Skeletal muscle tissue (tissue), 4 donors: ENCODE measurements around the gene POLRMT. TPM values are rescaled to one million over a fixed set of nuclear protein-coding genes. Genes with fewer than 3 reads are reported as not detected.

Experiments used
- H3K27ac ChIP-seq: one replicate; pipeline ENCODE4 v1.7.0; 2013; ENCODE audit warnings: mild to moderate bottlenecking, low read depth, low read length, inconsistent platforms
- H3K27me3 ChIP-seq, 3 donors: one replicate each; pipeline ENCODE4 v1.7.0; 2013; ENCODE audit warnings: low read length in 3 of 3; ENCODE audit not compliant: control insufficient read depth in 3 of 3, insufficient read depth in 3 of 3
- H3K36me3 ChIP-seq, 3 donors: one replicate each; pipeline ENCODE4 v1.7.0; 2013; ENCODE audit warnings: low read length in 3 of 3; ENCODE audit not compliant: control insufficient read depth in 3 of 3, insufficient read depth in 3 of 3
- H3K4me1 ChIP-seq, 3 donors: one replicate each; pipeline ENCODE4 v1.7.0; 2013; ENCODE audit warnings: low read length in 3 of 3, mild to moderate bottlenecking in 3 of 3; ENCODE audit not compliant: control insufficient read depth in 3 of 3, insufficient read depth in 3 of 3
- H3K4me3 ChIP-seq, 3 donors: one replicate each; pipeline ENCODE4 v1.7.0; 2013; ENCODE audit warnings: low read length in 3 of 3
- H3K9ac ChIP-seq, 3 donors: one replicate each; pipeline ENCODE4 v1.7.0; 2013; ENCODE audit warnings: low read length in 3 of 3, mild to moderate bottlenecking in 3 of 3, moderate library complexity in 2 of 3, low read depth in 1 of 3
- H3K9me3 ChIP-seq, 3 donors: one replicate each; pipeline ENCODE4 v1.7.0; 2013; ENCODE audit warnings: low read length in 3 of 3; ENCODE audit not compliant: control insufficient read depth in 3 of 3
- total RNA-seq: library from RNA; depleted of rRNA; stranded (reverse); fragments of >200 nt; gene quantifications from one replicate; pipeline ENCODE4 v1.2.3, GENCODE V29; 2014
- donor health status: Osteomylitis.

The POLRMT gene
- total RNA-seq, 1 donor from 2014 or later = 17.7 TPM

DNA sequence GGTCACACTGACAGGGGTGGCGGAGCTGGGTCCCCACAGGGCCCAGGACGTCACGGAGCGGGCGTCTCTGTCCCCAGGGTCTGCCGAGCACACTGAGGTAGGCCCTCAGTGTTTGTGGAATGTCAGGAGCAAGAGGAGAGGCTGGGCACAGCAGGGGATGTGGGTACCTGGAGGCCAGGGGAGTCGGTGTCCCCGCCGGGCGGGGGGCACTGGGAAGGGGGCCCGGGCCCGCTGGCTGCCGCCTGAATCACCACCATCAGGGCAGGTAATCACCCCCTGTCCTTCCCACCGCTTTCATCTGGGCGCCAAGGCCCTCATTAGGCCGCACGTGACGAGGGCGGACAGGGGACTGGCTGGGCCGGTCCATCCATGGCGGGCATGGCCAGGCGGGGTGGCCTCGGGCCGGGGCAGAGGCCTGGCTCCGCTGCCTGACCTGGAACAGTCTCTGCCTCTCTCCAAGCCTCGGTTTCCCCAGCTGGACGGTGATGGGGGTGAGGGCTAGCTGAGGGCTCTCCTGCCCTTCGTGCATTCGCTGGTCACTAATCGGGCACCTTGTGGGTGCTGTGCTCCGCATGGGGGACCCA lies 7.4 kb upstream of the POLRMT start:
- Histone ChIP-seq H3K4me1 (peaks cover 7 to 11% (median 8%) of the 10 kb centered on the region in 3 donors), H3K27me3 (no peaks in the 10 kb centered on the region), H3K27ac (no peak overlapping the region), H3K9me3 (no peaks in the 10 kb centered on the region), H3K4me3 (no peak overlapping the region), H3K9ac (no peak overlapping the region), H3K36me3 (peaks cover 0 to 2% (median 2%) of the 10 kb centered on the region in 3 donors)

GRCh38 chr19:640161-640558 lies 6.8 kb upstream of the POLRMT start:
- H3K27ac ChIP-seq = no peak overlapping the region
- no peaks in the 10 kb centered on the region for H3K9me3 ChIP-seq
- no peak overlapping the region for H3K9ac ChIP-seq
- H3K4me1 ChIP-seq = peaks cover 7 to 11% (median 8%) of the 10 kb centered on the region in 3 donors
- H3K27me3 ChIP-seq = no peaks in the 10 kb centered on the region
- H3K36me3 ChIP-seq = peaks cover 0 to 2% (median 2%) of the 10 kb centered on the region in 3 donors
- H3K4me3 ChIP-seq = peak overlapping the region in 2 of 3 donors; percentile 61 to 65

DNA sequence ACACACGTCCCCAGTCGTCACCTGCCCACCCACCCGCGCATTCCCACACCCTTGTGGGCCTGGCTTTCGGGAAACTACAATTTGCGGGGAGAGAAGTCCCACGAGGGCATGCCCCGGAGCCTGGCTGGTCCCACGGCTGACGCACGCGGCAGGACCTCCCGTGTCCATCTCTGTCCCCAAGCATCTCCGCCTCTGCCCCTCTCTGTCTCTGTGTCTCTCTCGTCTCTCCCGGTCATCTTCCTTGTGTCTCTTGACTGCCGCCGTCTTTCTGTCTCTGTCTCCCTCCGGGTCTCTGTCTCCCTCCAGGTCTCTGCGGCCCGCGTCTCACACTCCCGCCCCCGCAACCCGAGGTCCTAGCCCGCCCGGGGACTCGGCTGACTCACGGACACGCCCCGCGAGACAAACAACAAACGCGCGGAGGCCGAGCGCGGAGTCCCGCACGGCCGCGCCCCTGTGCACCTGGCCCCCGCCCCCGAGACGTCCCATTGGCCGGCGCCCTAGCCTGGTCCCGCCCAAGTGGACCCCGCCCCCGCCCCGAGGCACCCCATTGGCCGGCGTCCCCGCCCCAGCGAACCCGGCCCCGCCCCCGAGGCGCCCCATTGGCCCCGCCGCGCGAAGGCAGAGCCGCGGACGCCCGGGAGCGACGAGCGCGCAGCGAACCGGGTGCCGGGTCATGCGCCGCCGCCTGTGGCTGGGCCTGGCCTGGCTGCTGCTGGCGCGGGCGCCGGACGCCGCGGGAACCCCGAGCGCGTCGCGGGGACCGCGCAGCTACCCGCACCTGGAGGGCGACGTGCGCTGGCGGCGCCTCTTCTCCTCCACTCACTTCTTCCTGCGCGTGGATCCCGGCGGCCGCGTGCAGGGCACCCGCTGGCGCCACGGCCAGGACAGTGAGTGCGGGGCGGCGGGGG lies 6.2 kb upstream of the POLRMT start, which contains the start of gene FGF22:
TSS of gene FGF22 (plus strand) at position 627 of the 908 bp plus-strand sequence. CDS start at position 674, 47 bp downstream.
- H3K4me3 ChIP-seq = peak within 1 kb of the TSS; percentile 68 to 72 (median 71)
- no peaks in the 10 kb centered on the region for H3K36me3 ChIP-seq
- H3K27ac ChIP-seq = no peak within 1 kb of the TSS
- H3K27me3 ChIP-seq = no peaks in the 10 kb centered on the region
- H3K9me3 ChIP-seq = no peaks in the 10 kb centered on the region
- H3K4me1 ChIP-seq = peaks cover 7 to 11% (median 8%) of the 10 kb centered on the region in 3 donors
- peak within 1 kb of the TSS in 2 of 3 donors; percentile 32 to 60 for H3K9ac ChIP-seq

DNA sequence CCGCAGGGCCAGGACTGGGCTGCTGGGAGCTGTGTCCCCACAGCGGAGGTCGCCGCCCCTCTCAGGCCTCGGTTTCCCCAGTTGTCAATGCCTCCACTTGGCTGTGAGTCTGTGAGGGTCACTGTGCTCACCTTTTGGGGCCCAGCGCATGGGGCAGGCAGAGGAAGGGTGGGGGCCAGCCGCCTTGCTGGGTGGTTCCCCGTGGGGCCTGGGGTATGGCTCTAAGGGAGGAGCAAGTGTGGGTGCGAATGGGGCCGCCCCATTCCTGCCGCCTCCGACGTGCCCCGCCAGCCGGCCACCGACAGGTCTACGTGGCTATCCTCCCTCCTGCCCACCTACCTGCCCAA lies 5.5 kb upstream of the POLRMT start:
- Histone ChIP-seq H3K27ac (no peak overlapping the region), H3K36me3 (no peaks in the 10 kb centered on the region), H3K9me3 (no peaks in the 10 kb centered on the region), H3K4me3 (peak overlapping the region in 2 of 3 donors; percentile 71 to 72), H3K27me3 (no peaks in the 10 kb centered on the region), H3K9ac (peak overlapping the region in 1 of 3 donors; percentile 60), H3K4me1 (peaks cover 12 to 16% (median 14%) of the 10 kb centered on the region in 3 donors)

- peaks cover 21 to 29% (median 27%) of the 10 kb centered on the region in 3 donors for H3K4me1 ChIP-seq
- H3K27me3 ChIP-seq = no peaks in the 10 kb centered on the region
- no peak overlapping the region for H3K9ac ChIP-seq
- H3K36me3 ChIP-seq = peaks cover 0 to 3% (median 3%) of the 10 kb centered on the region in 3 donors
- H3K4me3 ChIP-seq = no peak overlapping the region
- no peaks in the 10 kb centered on the region for H3K9me3 ChIP-seq
- H3K27ac ChIP-seq = no peak overlapping the region
These were observed 1.8 kb upstream of the POLRMT start for GRCh38 chr19:634975-635652.

DNA sequence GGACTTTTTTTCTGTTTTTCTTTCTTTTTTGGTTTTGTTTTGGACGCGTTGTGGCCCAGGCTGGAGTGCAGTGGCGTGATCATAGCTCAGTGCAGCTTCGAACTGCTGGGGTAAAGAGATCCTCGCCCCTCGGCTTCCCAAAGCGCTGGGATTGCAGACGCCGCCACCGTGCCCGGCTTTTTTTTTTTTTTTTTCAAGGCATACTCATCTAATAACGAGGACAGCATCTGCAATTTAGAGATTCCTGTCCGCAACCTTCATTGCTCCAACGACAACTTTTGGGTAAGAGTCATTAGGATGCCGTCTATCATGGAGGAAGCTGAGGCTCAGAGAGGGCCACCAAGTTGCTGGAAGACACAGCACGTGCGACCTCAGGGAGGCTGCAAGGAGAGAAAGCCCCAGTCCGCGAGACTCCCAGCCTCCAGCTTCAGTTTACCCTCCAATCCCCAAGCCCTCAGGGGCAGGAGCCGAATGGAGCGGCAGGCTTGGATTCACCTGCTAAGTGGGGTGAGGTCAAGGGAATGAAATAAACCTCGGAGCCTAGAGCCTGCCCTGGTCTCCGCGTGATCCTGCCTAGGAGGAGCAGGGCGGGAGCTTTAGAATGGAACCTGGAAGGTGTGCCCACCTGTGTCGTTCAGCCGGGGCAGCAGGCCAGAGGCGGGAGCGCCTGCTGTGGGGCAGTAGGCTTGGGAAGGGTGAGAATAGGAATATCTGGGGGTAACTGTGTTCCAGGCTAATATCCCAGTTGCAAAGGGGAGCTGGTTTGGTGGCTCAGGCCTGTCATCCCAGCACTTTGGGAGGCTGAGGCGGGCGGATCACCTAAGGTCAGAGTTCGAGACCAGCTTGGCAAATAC lies 676 bp upstream of the POLRMT start:
- peak overlapping the region; percentile 83 to 91 (median 86) for H3K4me3 ChIP-seq
- no peaks in the 10 kb centered on the region for H3K27me3 ChIP-seq
- peaks cover 18 to 24% (median 22%) of the 10 kb centered on the region in 3 donors for H3K4me1 ChIP-seq
- no peaks in the 10 kb centered on the region for H3K9me3 ChIP-seq
- H3K27ac ChIP-seq = no peak overlapping the region
- H3K9ac ChIP-seq = peak overlapping the region; percentile 66 to 95 (median 74)
- H3K36me3 ChIP-seq = peaks cover 1 to 7% (median 7%) of the 10 kb centered on the region in 3 donors

DNA sequence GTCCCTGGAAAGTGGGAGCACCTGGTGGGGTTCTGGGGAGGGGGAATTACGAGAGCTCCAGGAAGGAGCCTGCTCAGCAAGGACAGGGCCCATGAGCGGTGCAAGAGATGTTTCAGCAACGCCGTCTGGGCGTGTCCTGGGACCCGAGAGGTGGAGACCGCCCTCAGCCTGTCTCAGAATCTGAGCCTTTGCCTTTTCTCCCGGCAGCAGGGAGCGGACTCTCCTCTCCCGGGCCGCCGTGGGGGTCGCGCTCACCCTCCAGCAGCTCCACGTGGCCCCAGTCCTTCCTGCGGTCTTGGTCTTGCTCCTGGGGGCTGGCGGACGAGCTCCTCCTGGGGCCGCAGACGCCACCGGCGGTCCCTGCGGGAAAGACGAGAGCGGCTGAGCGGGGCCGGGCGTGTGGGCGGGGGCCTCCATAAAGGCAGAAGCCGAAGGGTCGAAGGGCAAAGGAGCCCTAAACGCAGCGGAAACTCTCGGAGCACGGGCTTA lies 714 bp downstream of the POLRMT start:
- H3K4me1 ChIP-seq = peaks cover 14 to 18% (median 18%) of the 10 kb centered on the region in 3 donors
- peak overlapping the region; percentile 39 for H3K27ac ChIP-seq
- H3K9me3 ChIP-seq = no peaks in the 10 kb centered on the region
- peak overlapping the region; percentile 85 to 95 (median 88) for H3K9ac ChIP-seq
- no peaks in the 10 kb centered on the region for H3K27me3 ChIP-seq
- H3K4me3 ChIP-seq = peak overlapping the region; percentile 91 to 95 (median 92)
- peaks cover 8 to 16% (median 14%) of the 10 kb centered on the region in 3 donors for H3K36me3 ChIP-seq

- Histone ChIP-seq H3K27ac (no peak overlapping the region), H3K9me3 (no peaks in the 10 kb centered on the region), H3K9ac (no peak overlapping the region), H3K4me1 (peaks cover 14 to 18% (median 18%) of the 10 kb centered on the region in 3 donors), H3K4me3 (no peak overlapping the region), H3K36me3 (peaks cover 12 to 23% (median 16%) of the 10 kb centered on the region in 3 donors), H3K27me3 (no peaks in the 10 kb centered on the region)
These were observed 3.2 kb downstream of the POLRMT start for GRCh38 chr19:629961-630714.
